Neutrophil (primary cell): ENCODE results near the gene MAIP1.
A peak's percentile ranks its signal among the peaks of the same experiment; 100 is the strongest.
"Not testable (repeated sequence)": the region's sequence is repeated elsewhere in the genome, so short reads cannot be mapped to it uniquely, and the experiment has no call there.

Source experiments
- H3K27ac ChIP-seq: fragments of 200-600 bp; sonication (generic); 2 replicates; pipeline ENCODE4 v1.5.1; 2016; ENCODE audit warnings: mild to moderate bottlenecking, moderate library complexity
- H3K27me3 ChIP-seq: fragments of 200-600 bp; sonication (generic); 2 replicates; pipeline ENCODE4 v1.6.0; 2016; ENCODE audit warnings: mild to moderate bottlenecking
- H3K36me3 ChIP-seq: fragments of 200-600 bp; sonication (generic); 2 replicates; pipeline ENCODE4 v1.5.1; 2017
- H3K4me1 ChIP-seq, 2 experiments: fragments of 200-600 bp in 1 of 2; sonication (generic) in 1 of 2; 1 replicate in 1 of 2; 2 replicates in 1 of 2; pipeline versions ENCODE4 v1.5.1 to v1.6.1; 2013 to 2016; ENCODE audit warnings: low read depth in 1 of 2, low read length in 1 of 2, mild to moderate bottlenecking in 1 of 2, moderate library complexity in 1 of 2; ENCODE audit not compliant: control insufficient read depth in 1 of 2, insufficient read depth in 1 of 2
- H3K4me3 ChIP-seq, 2 experiments: fragments of 200-600 bp in 1 of 2; sonication (generic) in 1 of 2; 1 replicate in 1 of 2; 2 replicates in 1 of 2; pipeline ENCODE4 v1.5.1; 2013 to 2016; ENCODE audit warnings: low read depth in 1 of 2, low read length in 1 of 2, mild to moderate bottlenecking in 1 of 2, moderate library complexity in 1 of 2
- H3K9me3 ChIP-seq: fragments of 200-600 bp; sonication (generic); 2 replicates; pipeline ENCODE4 v1.5.1; 2016
- CTCF ChIP-seq: fragments of 200-600 bp; sonication (generic); IDR thresholded peaks from 2 replicates; pipeline ENCODE4 v1.5.1; 2016; ENCODE audit warnings: antibody characterized with exemption

The MAIP1 gene

GRCh38 chr2:199955339-199956061, at the start of gene MAIP1, which contains the start of gene TYW5:
MAIP1 (plus strand) TSS chr2:199955582; CDS start chr2:199955799, 217 bp downstream.
TYW5 (minus strand) TSS chr2:199955491; CDS start chr2:199955470, 21 bp downstream.
- peak within 1 kb of the TSS; percentile 69 to 91 for H3K4me3 ChIP-seq
- peak within 1 kb of the TSS; percentile 81 for H3K27ac ChIP-seq
- no peak for TF ChIP-seq CTCF
- peaks cover 17% of the 10 kb centered on the region for H3K36me3 ChIP-seq
- H3K27me3 ChIP-seq = no peaks in the 10 kb centered on the region
- H3K4me1 ChIP-seq = peaks cover 26 to 28% of the 10 kb centered on the region in 2 experiments
- H3K9me3 ChIP-seq = no peaks in the 10 kb centered on the region

GRCh38 chr2:199907008-199907714, 48.2 kb upstream of the MAIP1 start:
- no peak for TF ChIP-seq CTCF

GRCh38 chr2:199910338-199911051, 44.9 kb upstream of the MAIP1 start:
- Histone ChIP-seq H3K9me3 (no peaks in the 10 kb centered on the region), H3K27me3 (no peaks in the 10 kb centered on the region), H3K36me3 (no peaks in the 10 kb centered on the region), H3K4me3 (peak overlapping the region; percentile 90 to 92), H3K4me1 (peaks cover 19 to 21% of the 10 kb centered on the region in 2 experiments), H3K27ac (peak overlapping the region; percentile 88)
- TF ChIP-seq CTCF = no peak

More at GRCh38 chr2:199907008-199907714, 48.2 kb upstream of the MAIP1 start:
- Histone ChIP-seq H3K9me3 (no peaks in the 10 kb centered on the region), H3K4me3 (no peak overlapping the region), H3K27ac (no peak overlapping the region), H3K36me3 (no peaks in the 10 kb centered on the region), H3K4me1 (peaks cover 12 to 14% of the 10 kb centered on the region in 2 experiments), H3K27me3 (no peaks in the 10 kb centered on the region)

- Histone ChIP-seq H3K27ac (peak within 1 kb of the TSS; percentile 88), H3K4me1 (peaks cover 19 to 21% of the 10 kb centered on the region in 2 experiments), H3K9me3 (no peaks in the 10 kb centered on the region), H3K36me3 (no peaks in the 10 kb centered on the region), H3K27me3 (no peaks in the 10 kb centered on the region), H3K4me3 (peak within 1 kb of the TSS; percentile 90 to 92)
- TF ChIP-seq CTCF = peak; percentile 7
These were observed 44.1 kb upstream of the MAIP1 start, which contains the start of gene C2orf69 for GRCh38 chr2:199911052-199911876. C2orf69 (plus strand) TSS chr2:199911293; CDS start chr2:199911439, 146 bp downstream.

GRCh38 chr2:199911877-199912161, 43.6 kb upstream of the MAIP1 start:
- H3K36me3 ChIP-seq = no peaks in the 10 kb centered on the region
- no peaks in the 10 kb centered on the region for H3K27me3 ChIP-seq
- no peak for TF ChIP-seq CTCF
- H3K27ac ChIP-seq = peak overlapping the region; percentile 88
- H3K4me1 ChIP-seq = peaks cover 19 to 21% of the 10 kb centered on the region in 2 experiments
- no peaks in the 10 kb centered on the region for H3K9me3 ChIP-seq
- H3K4me3 ChIP-seq = peak overlapping the region; percentile 90 to 92

- not testable (repeated sequence) for H3K4me3 ChIP-seq, H3K27me3 ChIP-seq, H3K36me3 ChIP-seq, H3K9me3 ChIP-seq
- H3K27ac ChIP-seq = peak overlapping the region; percentile 88
- H3K4me1 ChIP-seq = peaks cover 19 to 21% of the 10 kb centered on the region in 2 experiments
These were observed 42.7 kb upstream of the MAIP1 start for GRCh38 chr2:199912553-199913114.
